Neural cell (in vitro differentiated cells): ENCODE data around the gene ADGRG1.

ENCODE experiments used
- CTCF ChIP-seq: fragments of 450-650 bp; IDR thresholded peaks from 2 replicates; pipeline ENCODE4 v1.5.1; 2014; ENCODE audit warnings: antibody characterized with exemption, mild to moderate bottlenecking, moderate library complexity; ENCODE audit not compliant: poor library complexity, severe bottlenecking
- EZH2 ChIP-seq: fragments of 200-600, 300-800 bp; shearing (Covaris generic), sonication (generic); IDR thresholded peaks from 2 replicates; pipeline ENCODE4 v1.6.1; 2014; ENCODE audit warnings: antibody characterized with exemption, low read length, borderline replicate concordance, mild to moderate bottlenecking; ENCODE audit not compliant: insufficient read depth, poor library complexity, severe bottlenecking
- POLR2AphosphoS5 ChIP-seq: IDR thresholded peaks from 2 replicates; pipeline ENCODE4 v1.6.1; 2012
- RAD21 ChIP-seq: fragments of 450-650 bp; conservative IDR thresholded peaks from 2 replicates; pipeline ENCODE4 v1.6.1; 2014; ENCODE audit warnings: antibody characterized with exemption, mild to moderate bottlenecking, moderate library complexity
- REST ChIP-seq: IDR thresholded peaks from 2 replicates; pipeline ENCODE4 v1.6.1; 2012; ENCODE audit warnings: borderline replicate concordance
- SMC3 ChIP-seq: fragments of 450-650 bp; conservative IDR thresholded peaks from 2 replicates; pipeline ENCODE4 v1.6.1; 2014; ENCODE audit warnings: antibody characterized with exemption, mild to moderate bottlenecking, moderate library complexity; ENCODE audit not compliant: poor library complexity

- TF ChIP-seq EZH2: no peak
- TF ChIP-seq CTCF: no peak
- TF ChIP-seq RAD21: no peak
- no peak for TF ChIP-seq SMC3
- TF ChIP-seq POLR2AphosphoS5: no peak
- TF ChIP-seq REST: no peak
These were observed 60.7 kb downstream of the ADGRG1 start for GRCh38 chr16:57688987-57689761.
